NCI-H526 treated with DMSO at 0.1 percent for 48 hours (cell line): ENCODE results near the gene HKDC1.
"Not testable (repeated sequence)": the region's sequence is repeated elsewhere in the genome, so short reads cannot be mapped to it uniquely, and the experiment has no call there.

Experiments used
- DNase-seq: peaks from one replicate; lab custom pipeline; 2025; lab: John Stamatoyannopoulos, UW

HKDC1 gene

GRCh38 chr10:69278446-69278963 is 58.4 kb downstream of the HKDC1 start, which contains the start of gene HK1:
Gene HK1, plus strand, starts transcription at chr10:69278496.
- no peak for DNase-seq

- DNase-seq, result no peak
Observed at GRCh38 chr10:69279110-69279509, 59.0 kb downstream of the HKDC1 start.

GRCh38 chr10:69281507-69282413 is 61.6 kb downstream of the HKDC1 start:
- no peak for DNase-seq

- not testable (repeated sequence) for DNase-seq
Observed at GRCh38 chr10:69284402-69284801, 64.3 kb downstream of the HKDC1 start.

- DNase-seq, result no peak
Observed at GRCh38 chr10:69285699-69286098, 65.6 kb downstream of the HKDC1 start.

- no peak for DNase-seq
Observed at GRCh38 chr10:69287181-69287580, 67.0 kb downstream of the HKDC1 start.

GRCh38 chr10:69290993-69291392 is 70.9 kb downstream of the HKDC1 start:
- no peak for DNase-seq

GRCh38 chr10:69292459-69292858 is 72.3 kb downstream of the HKDC1 start:
- DNase-seq, result no peak

GRCh38 chr10:69295027-69295636 is 75.0 kb downstream of the HKDC1 start:
- DNase-seq, result no peak

- no peak for DNase-seq
Observed at GRCh38 chr10:69303632-69304051, 83.5 kb downstream of the HKDC1 start.

- DNase-seq, result no peak
Observed at GRCh38 chr10:69306421-69306820, 86.3 kb downstream of the HKDC1 start.

- DNase-seq, result no peak
Observed at GRCh38 chr10:69307434-69307833, 87.3 kb downstream of the HKDC1 start.

GRCh38 chr10:69308304-69308703 is 88.2 kb downstream of the HKDC1 start:
- DNase-seq, result not testable (repeated sequence)

- DNase-seq, result no peak
Observed at GRCh38 chr10:69311309-69311708, 91.2 kb downstream of the HKDC1 start.

GRCh38 chr10:69312528-69312927 is 92.4 kb downstream of the HKDC1 start:
- no peak for DNase-seq

- DNase-seq, result no peak
Observed at GRCh38 chr10:69315100-69315542, 95.0 kb downstream of the HKDC1 start.

GRCh38 chr10:69315610-69316312 is 95.6 kb downstream of the HKDC1 start:
- DNase-seq, result no peak

GRCh38 chr10:69316313-69317059 is 96.4 kb downstream of the HKDC1 start:
- no peak for DNase-seq
